ENCODE data around the gene STX3. TPM values are rescaled to one million over a fixed set of nuclear protein-coding genes. Genes with fewer than 3 reads are reported as not detected.

The STX3 gene
- total and polyA plus RNA-seq, 4 donors: 3.3 to 8.5 (median 5.8) TPM

DNA sequence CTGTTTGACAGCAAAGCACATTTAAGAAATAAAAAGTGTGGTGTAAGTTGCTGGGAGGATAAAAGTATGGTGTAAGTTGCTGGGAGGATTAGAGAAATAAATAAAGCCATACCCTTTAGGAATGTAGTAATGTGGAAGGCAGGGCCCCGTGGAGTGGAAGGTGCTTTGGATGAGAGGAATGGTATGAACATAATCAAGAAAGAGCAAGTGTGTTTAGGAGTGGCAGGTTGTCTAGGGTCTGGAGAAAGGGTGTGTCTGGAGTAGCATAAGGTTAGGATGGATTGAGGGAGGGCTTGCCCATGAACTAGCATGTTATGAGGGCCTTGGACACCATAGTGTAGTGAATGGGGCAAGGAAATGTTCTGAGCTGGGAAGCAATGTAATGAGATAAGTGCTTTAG is 37.3 kb downstream of the STX3 start:
- H3K27ac ChIP-seq (ENCODE audit: low read depth in 1 of 2, low read length in 2 of 2): no peak overlapping the region
- no peaks in the 10 kb centered on the region for H3K9me3 ChIP-seq (ENCODE audit: control insufficient read depth in 4 of 4, low read length in 3 of 4)
- peaks cover under 1 to 19% (median 14%) of the 10 kb centered on the region in 4 donors for H3K36me3 ChIP-seq (ENCODE audit: control insufficient read depth in 4 of 4, insufficient read depth in 3 of 4, low read depth in 1 of 4, low read length in 3 of 4)
- no peaks in the 10 kb centered on the region for H3K27me3 ChIP-seq (ENCODE audit: control insufficient read depth in 4 of 4, insufficient read depth in 4 of 4, low read length in 3 of 4)
- no peaks in the 10 kb centered on the region for H3K4me1 ChIP-seq (ENCODE audit: control insufficient read depth in 4 of 4, insufficient read depth in 4 of 4, low read length in 3 of 4)
- 87% methylated on average over 1 of the region's 1 CpG for whole genome bisulfite sequencing
- DNase-seq (ENCODE audit: low spot score): no peak
- TF ChIP-seq, protein P1, sequence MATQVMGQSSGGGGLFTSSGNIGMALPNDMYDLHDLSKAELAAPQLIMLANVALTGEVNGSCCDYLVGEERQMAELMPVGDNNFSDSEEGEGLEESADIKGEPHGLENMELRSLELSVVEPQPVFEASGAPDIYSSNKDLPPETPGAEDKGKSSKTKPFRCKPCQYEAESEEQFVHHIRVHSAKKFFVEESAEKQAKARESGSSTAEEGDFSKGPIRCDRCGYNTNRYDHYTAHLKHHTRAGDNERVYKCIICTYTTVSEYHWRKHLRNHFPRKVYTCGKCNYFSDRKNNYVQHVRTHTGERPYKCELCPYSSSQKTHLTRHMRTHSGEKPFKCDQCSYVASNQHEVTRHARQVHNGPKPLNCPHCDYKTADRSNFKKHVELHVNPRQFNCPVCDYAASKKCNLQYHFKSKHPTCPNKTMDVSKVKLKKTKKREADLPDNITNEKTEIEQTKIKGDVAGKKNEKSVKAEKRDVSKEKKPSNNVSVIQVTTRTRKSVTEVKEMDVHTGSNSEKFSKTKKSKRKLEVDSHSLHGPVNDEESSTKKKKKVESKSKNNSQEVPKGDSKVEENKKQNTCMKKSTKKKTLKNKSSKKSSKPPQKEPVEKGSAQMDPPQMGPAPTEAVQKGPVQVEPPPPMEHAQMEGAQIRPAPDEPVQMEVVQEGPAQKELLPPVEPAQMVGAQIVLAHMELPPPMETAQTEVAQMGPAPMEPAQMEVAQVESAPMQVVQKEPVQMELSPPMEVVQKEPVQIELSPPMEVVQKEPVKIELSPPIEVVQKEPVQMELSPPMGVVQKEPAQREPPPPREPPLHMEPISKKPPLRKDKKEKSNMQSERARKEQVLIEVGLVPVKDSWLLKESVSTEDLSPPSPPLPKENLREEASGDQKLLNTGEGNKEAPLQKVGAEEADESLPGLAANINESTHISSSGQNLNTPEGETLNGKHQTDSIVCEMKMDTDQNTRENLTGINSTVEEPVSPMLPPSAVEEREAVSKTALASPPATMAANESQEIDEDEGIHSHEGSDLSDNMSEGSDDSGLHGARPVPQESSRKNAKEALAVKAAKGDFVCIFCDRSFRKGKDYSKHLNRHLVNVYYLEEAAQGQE (IDR thresholded peaks at IDR 0.05): no peak
- no peak for TF ChIP-seq NR2F2 (IDR thresholded peaks at IDR 0.05)
- TF ChIP-seq SP1 (IDR thresholded peaks at IDR 0.05): no peak
- TF ChIP-seq ATF3 (IDR thresholded peaks at IDR 0.05): no peak
- TF ChIP-seq TAF1 (conservative IDR thresholded peaks at IDR 0.05): no peak
- no peak for TF ChIP-seq YY1 (IDR thresholded peaks at IDR 0.05)
- no peak for TF ChIP-seq RAD21 (IDR thresholded peaks at IDR 0.05)
- H3K4me3 ChIP-seq (ENCODE audit: low read depth in 1 of 3, low read length in 3 of 3): no peak overlapping the region
- H3K9ac ChIP-seq (ENCODE audit: low read depth in 1 of 2, low read length in 2 of 2): no peak overlapping the region

DNA sequence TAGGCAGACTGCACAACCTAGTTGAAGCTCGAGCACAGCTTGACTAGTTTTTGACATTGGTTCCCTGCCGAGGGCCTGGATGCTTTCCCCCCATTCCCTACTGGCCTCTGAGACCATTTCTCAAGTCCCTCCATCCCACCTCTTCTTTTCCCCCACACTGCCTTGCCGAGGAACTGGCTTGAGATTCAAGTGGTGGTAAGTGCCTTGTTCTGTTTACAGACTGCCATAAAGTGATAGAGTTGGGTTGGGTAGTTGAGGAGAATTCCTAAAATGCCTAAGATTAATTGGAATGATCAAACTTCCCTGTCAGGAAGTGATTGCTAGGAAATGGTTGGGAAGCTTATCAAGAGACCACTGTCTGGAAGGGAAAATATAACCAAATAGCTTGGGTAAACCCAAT is 39.2 kb downstream of the STX3 start:
- no peak overlapping the region for H3K9ac ChIP-seq (ENCODE audit: low read depth in 1 of 2, low read length in 2 of 2)
- H3K36me3 ChIP-seq (ENCODE audit: control insufficient read depth in 4 of 4, insufficient read depth in 3 of 4, low read depth in 1 of 4, low read length in 3 of 4): peaks cover 1 to 21% (median 13%) of the 10 kb centered on the region in 4 donors
- no peak for DNase-seq (ENCODE audit: low spot score)
- H3K27me3 ChIP-seq (ENCODE audit: control insufficient read depth in 4 of 4, insufficient read depth in 4 of 4, low read length in 3 of 4): no peaks in the 10 kb centered on the region
- no peaks in the 10 kb centered on the region for H3K9me3 ChIP-seq (ENCODE audit: control insufficient read depth in 4 of 4, low read length in 3 of 4)
- H3K4me3 ChIP-seq (ENCODE audit: low read depth in 1 of 3, low read length in 3 of 3): no peak overlapping the region
- no peak overlapping the region for H3K27ac ChIP-seq (ENCODE audit: low read depth in 1 of 2, low read length in 2 of 2)
- H3K4me1 ChIP-seq (ENCODE audit: control insufficient read depth in 4 of 4, insufficient read depth in 4 of 4, low read length in 3 of 4): no peaks in the 10 kb centered on the region
- WGBS: 90% methylated on average over 3 of the region's 3 CpGs
- TF ChIP-seq JUND (IDR thresholded peaks at IDR 0.05) (no peak), GABPA (IDR thresholded peaks at IDR 0.05 in 1 of 2, conservative IDR thresholded peaks at IDR 0.05 in 1 of 2) (no peak), CTCF (IDR thresholded peaks at IDR 0.05; ENCODE audit: low read depth, low read length, missing input control) (no peak), HNF4G (IDR thresholded peaks at IDR 0.05) (no peak), SP1 (IDR thresholded peaks at IDR 0.05) (no peak), RAD21 (IDR thresholded peaks at IDR 0.05) (no peak)
- TF ChIP-seq, protein P1 (IDR thresholded peaks at IDR 0.05): no peak
